BE2C (cell line): ENCODE results near the gene FOXL1.

Experiments used
- DNase-seq: peaks from one replicate; pipeline ENCODE4 v3.0.0-alpha.2; 2020
- H3K27me3 ChIP-seq: fragments of 250-450 bp; sonication (Bioruptor Pico); 2 replicates; pipeline ENCODE4 v1.5.1; 2020; ENCODE audit warnings: mild to moderate bottlenecking
- H3K36me3 ChIP-seq: fragments of 250-450 bp; sonication (Bioruptor Pico); 2 replicates; pipeline ENCODE4 v1.5.1; 2020; ENCODE audit warnings: mild to moderate bottlenecking
- H3K4me1 ChIP-seq: fragments of 250-450 bp; sonication (Bioruptor Pico); 2 replicates; pipeline ENCODE4 v1.5.1; 2020
- H3K4me3 ChIP-seq: 2 replicates; pipeline ENCODE4 v1.5.1; 2011; ENCODE audit warnings: low read depth, low read length
- H3K9me3 ChIP-seq: fragments of 250-450 bp; sonication (Bioruptor Pico); 2 replicates; pipeline ENCODE4 v1.5.1; 2020
- CTCF ChIP-seq: IDR thresholded peaks from 2 replicates; pipeline ENCODE4 v1.5.1; 2012; ENCODE audit warnings: mild to moderate bottlenecking, low read depth, low read length

The FOXL1 gene

GRCh38 chr16:86565644-86566511, 12.5 kb upstream of the FOXL1 start:
- no peaks in the 10 kb centered on the region for H3K4me1 ChIP-seq
- peaks cover 85% of the 10 kb centered on the region for H3K27me3 ChIP-seq
- no peaks in the 10 kb centered on the region for H3K36me3 ChIP-seq
- H3K4me3 ChIP-seq: no peak overlapping the region
- DNase-seq: no peak
- TF ChIP-seq CTCF: no peak
- H3K9me3 ChIP-seq: no peaks in the 10 kb centered on the region

GRCh38 chr16:86566601-86566965, 11.8 kb upstream of the FOXL1 start, which contains the start of gene FOXC2:
Gene FOXC2, plus strand, starts transcription at chr16:86566829. Its CDS starts 507 bp downstream, at chr16:86567336.
- no peaks in the 10 kb centered on the region for H3K9me3 ChIP-seq
- DNase-seq: peak; percentile 54
- no peaks in the 10 kb centered on the region for H3K4me1 ChIP-seq
- no peak within 1 kb of the TSS for H3K4me3 ChIP-seq
- no peak for TF ChIP-seq CTCF
- H3K27me3 ChIP-seq: peaks cover 90% of the 10 kb centered on the region
- H3K36me3 ChIP-seq: no peaks in the 10 kb centered on the region

- H3K4me1 ChIP-seq: no peaks in the 10 kb centered on the region
- DNase-seq: no peak
Measured at GRCh38 chr16:86566966-86567700, 11.2 kb upstream of the FOXL1 start.

GRCh38 chr16:86567701-86568581, 10.4 kb upstream of the FOXL1 start:
- Histone ChIP-seq H3K4me1 (no peaks in the 10 kb centered on the region), H3K4me3 (no peak overlapping the region), H3K27me3 (peaks cover 93% of the 10 kb centered on the region), H3K36me3 (no peaks in the 10 kb centered on the region), H3K9me3 (no peaks in the 10 kb centered on the region)
- no peak for DNase-seq
- no peak for TF ChIP-seq CTCF

More at GRCh38 chr16:86566966-86567700, 11.2 kb upstream of the FOXL1 start:
- H3K9me3 ChIP-seq: no peaks in the 10 kb centered on the region
- no peaks in the 10 kb centered on the region for H3K36me3 ChIP-seq
- H3K27me3 ChIP-seq: peaks cover 96% of the 10 kb centered on the region
- no peak for TF ChIP-seq CTCF
- no peak overlapping the region for H3K4me3 ChIP-seq

- Histone ChIP-seq H3K27me3 (peaks cover 93% of the 10 kb centered on the region), H3K4me3 (no peak overlapping the region), H3K36me3 (no peaks in the 10 kb centered on the region), H3K4me1 (no peaks in the 10 kb centered on the region), H3K9me3 (no peaks in the 10 kb centered on the region)
- DNase-seq: no peak
- TF ChIP-seq CTCF: no peak
Measured at GRCh38 chr16:86568677-86569623, 9.4 kb upstream of the FOXL1 start.
